Stimulated activated CD4-positive, alpha-beta T cell treated with anti-CD3 and anti-CD28 coated beads, Interleukin-15, amount 100 ng/mL, for 48 hours (primary cell): ENCODE results near the gene CUTC.
"Not testable (repeated sequence)": the region's sequence is repeated elsewhere in the genome, so short reads cannot be mapped to it uniquely, and the experiment has no call there.

ENCODE experiments used
- DNase-seq, 2 donors: peaks; one replicate each; pipeline ENCODE4 v3.0.0-alpha.2; 2020; ENCODE audit warnings: low read depth in 2 of 2

Gene CUTC

DNA sequence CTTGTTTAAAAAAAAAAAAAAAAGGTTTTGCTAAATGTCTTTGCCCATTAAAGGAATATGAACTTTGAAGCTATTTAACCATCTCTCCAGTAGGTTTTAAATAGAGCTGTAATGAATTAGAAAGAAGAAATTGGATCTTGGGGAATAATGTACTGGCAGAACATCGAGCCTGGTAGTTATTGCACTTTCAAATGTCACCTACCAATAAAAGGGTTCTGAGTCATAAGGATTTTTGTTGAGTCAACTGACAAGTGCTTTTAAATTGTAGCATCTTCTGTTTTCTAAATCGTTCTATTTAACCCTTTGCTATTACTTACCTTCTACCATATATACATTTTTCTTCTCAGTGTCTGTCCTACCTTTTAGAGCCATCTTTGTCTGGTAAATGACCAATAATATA lies 10.7 kb downstream of the CUTC start:
- DNase-seq, result no peak

DNA sequence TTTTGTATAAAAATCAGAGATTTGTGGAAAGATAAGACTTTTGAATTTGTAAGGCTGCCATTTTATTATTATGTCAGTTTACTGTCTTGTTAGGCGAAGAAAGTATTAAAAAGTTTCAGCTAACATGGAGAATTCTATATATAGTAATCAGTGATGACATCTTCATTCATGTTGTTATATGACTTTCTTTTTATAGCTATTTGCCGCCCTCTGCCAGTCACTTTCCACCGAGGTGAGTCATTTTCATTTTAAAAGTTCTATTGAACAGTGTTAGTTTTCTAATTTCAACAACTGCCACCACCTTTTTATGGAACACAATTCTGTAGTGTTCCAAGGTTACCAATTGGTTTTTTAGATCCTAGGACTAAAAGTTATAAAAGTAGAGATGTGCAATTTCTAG lies 11.8 kb downstream of the CUTC start:
- no peak for DNase-seq

GRCh38 chr10:99746166-99746565 lies 14.1 kb downstream of the CUTC start:
- DNase-seq, result not testable (repeated sequence)

DNA sequence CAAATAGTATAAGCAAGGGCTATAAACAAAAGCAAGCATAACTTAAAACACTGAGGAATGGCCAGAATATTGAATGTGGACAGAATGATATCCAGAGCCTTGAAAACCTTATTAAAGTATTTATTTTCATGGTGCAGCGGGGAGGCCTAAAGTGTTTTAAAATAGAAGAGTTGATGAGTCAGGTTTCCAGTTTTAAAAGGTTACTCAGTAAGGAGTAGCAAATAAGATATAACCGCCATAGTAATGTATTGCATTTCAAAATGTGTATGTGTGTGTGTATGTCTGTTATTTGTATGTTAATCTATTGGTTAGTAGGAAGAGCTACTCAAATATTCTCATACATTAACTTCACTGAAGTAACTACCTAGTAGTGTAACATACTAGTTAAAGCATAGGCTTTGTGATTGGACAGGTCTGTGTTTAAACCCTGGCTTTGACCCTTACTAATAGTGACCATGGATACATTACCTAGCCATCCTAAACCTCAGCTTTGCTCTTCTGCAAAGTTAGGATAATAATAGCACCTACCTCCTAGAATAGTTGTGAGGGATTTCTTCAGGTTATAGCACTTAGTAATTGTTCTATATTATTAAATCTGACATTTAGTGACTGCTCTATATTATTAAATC lies 16.9 kb downstream of the CUTC start:
- DNase-seq, result no peak

DNA sequence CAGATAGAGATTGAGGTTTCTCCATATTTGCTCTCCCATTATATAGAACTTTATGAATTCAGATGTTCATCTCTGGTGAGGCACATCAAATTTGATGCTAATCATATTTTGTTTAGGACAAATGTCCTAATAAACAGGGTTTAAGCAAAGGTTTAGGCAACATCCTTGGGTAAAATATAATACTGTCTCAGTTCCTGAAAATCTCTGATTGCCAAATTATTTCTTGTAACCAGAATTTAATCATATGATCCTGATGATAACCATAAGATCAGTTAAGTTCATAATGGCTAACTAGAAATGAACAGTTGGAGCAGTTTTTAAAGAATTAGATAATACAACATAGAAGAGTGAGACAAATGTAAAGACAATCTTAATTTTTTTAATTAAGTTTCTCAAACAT lies 18.6 kb downstream of the CUTC start:
- DNase-seq, result no peak

GRCh38 chr10:99754670-99755069 lies 22.6 kb downstream of the CUTC start:
- no peak for DNase-seq

- DNase-seq, result no peak
Observed at GRCh38 chr10:99756159-99756558, 24.1 kb downstream of the CUTC start.

DNA sequence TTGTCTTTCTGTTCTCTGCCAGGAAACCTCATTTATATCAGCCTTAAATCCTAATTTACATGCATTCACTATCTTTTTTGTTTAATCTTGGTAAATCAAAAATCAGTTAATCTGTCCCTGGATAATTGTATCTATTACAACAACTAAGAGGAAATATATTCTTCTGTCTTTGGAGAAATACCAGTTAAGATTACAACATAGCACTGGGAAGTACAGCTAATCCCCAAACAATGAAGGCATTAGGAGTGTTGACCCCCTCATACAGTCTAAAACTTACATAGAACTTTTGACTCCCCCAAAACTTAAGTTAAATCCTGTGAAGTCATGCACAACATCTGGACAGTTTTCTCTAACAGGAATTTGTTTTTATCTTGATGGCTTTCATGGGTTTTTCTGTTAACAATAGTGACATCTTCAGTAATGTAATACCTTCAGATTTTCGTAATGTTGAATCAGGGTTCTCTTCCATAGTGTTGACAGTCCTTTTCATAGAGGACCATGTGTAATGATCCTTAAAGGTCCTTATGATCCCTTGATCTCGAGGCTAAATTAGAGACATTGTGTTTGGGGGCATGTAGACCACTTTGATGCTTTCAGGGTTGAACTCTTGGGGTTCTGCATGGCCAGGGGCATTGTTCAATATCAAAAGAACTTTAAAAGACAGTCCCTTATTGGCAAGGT lies 26.3 kb downstream of the CUTC start:
- no peak for DNase-seq

DNA sequence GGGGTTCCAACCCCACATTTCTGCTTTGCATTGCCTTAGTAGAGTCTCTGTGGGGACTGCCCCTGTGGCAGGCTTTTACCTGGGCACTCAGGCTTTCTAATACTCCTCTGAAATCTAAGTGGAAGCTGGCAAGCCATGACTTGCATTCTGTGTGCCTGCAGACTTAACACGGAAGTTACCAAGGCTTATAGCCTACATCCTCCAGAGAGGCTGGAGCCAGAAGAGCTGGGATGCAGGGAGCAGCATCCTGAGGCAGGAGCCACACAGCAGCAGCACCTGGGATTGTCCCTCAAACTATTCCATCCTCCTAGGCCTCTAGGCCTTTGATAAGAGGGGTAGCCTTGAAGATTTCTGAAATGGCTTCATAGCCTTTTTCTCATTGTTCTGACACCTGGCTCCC lies 28.3 kb downstream of the CUTC start:
- DNase-seq, result no peak

DNA sequence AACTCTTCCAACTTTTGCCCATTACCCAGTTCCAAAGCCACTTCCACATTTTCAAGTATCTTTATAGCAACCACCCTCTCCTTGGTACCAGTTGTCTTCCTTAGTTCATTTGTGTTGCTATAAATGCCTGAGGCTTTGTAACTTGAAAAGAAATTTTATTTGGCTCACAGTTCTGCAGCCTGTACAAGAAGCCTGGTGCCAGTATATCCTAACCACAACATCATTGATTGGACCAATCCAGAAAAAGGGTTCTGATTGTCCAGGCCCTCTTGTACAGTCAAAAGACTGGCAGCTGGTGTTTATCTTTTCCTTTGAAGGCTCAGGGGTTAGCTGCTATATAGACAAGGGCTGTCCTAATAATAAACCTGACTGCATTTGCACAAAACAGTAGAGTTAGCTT lies 29.3 kb downstream of the CUTC start:
- no peak for DNase-seq

GRCh38 chr10:99765672-99766301 lies 33.8 kb downstream of the CUTC start:
- DNase-seq, result no peak

GRCh38 chr10:99766302-99766681 lies 34.3 kb downstream of the CUTC start:
- DNase-seq, result no peak

GRCh38 chr10:99767901-99768300 lies 35.9 kb downstream of the CUTC start:
- DNase-seq, result no peak

- no peak for DNase-seq
Observed at GRCh38 chr10:99768556-99768955, 36.5 kb downstream of the CUTC start.

DNA sequence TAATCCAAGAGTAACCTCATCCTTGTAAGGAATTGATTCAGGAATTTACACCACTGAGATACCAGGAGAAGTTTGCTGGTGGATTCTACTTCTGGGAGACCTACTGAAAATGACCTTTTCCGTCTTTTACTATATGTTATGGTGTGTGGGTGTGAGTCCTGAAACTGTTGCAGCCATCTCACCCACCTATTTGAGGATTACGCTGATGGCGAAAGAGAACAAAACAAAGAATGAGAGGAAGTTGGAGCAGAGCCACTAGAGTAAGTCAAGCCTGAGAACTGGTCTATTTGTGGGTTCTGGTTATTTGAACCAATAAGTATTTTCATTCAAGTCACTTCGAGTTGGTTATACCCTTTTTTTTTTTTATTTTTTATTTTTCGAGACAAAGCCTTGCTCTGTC lies 37.7 kb downstream of the CUTC start:
- no peak for DNase-seq

- DNase-seq, result no peak
Observed at GRCh38 chr10:99770408-99771045, 38.5 kb downstream of the CUTC start.

DNA sequence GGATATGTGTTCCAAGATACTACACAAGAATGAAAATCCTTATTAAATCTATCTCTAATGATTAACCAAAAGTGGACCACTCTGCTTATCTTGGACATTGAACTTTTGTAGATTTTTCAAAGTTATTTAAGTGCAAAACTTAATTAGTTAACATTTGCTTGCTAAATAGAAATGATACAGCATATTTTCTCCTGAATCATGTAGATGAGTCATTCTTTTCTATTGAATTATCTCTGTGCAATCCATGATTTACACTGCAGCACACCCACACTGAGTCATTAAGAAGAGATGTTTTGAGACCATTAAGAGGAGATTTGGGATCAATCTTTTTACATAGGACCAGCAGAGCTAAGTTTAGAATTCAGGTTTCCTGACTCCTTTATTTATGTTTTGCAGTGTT lies 43.8 kb downstream of the CUTC start:
- DNase-seq, result no peak

DNA sequence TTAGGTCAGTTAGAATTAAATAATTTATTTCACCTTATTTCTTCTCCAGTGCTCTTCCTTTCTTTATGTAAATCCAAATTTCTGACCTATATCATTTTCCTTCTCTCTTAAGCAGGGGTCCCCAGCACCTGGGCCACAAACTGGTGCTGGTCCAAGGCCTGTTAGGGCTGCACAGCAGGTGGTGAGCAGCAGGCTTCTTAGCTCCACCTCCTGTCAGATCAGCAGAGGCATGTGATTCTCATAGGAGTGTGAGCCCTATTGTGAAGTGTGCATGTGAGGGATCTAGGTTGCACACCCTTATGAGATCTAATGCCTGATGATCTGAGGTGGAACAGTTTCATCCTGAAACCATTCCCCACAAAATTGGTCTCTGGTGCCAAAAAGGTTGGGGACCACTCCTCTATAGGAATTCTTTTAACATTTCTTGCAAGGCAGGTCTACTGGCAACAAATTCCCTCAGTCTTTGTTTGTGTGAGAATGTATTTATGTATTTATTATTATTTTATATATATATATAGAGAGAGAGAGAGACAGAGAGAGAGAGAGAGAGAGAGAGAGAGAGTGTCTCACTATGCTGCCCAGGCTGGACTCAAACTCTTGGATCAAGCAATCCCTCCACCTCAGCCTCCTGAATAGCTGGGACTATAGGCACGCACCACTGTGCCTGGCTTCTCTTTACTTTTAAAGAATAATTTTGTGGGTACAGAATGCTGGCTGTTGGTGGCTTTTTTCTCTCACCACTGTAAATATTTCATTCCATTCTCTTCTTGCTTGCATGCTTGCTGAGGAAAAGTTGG lies 46.1 kb downstream of the CUTC start:
- no peak for DNase-seq

- no peak for DNase-seq
Observed at GRCh38 chr10:99779335-99779734, 47.3 kb downstream of the CUTC start.

DNA sequence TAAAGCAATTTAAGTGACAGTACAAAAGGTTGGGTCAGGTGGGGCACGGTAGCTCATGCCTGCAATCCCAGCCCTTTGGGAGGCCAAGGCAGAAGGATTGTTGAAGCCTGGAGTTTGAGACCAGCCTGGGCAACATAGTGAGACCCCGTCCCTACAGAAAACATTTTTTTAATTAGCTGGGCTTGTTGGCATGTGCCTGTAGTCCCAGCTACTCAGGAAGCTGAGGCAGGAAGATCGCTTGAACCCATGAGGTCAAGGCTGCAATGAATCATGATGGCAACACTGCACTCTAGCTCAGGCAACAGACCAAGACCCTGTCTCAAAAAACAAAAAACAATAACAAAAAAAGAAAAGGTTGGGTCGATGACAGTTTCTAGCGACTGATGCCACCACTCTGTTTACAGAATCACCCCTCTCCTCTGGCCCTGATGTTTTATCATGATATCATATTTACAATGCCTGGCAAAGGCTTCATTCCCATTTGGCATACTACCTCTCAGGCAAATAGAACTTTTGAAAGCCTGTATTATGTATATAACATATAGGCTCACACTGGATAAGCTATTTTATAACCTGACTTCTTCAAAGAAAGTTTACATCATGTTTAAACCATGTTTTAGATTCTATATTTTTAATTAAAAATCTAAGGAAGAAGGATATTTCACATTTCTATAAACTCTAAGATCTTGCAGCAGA lies 49.8 kb downstream of the CUTC start:
- no peak for DNase-seq

DNA sequence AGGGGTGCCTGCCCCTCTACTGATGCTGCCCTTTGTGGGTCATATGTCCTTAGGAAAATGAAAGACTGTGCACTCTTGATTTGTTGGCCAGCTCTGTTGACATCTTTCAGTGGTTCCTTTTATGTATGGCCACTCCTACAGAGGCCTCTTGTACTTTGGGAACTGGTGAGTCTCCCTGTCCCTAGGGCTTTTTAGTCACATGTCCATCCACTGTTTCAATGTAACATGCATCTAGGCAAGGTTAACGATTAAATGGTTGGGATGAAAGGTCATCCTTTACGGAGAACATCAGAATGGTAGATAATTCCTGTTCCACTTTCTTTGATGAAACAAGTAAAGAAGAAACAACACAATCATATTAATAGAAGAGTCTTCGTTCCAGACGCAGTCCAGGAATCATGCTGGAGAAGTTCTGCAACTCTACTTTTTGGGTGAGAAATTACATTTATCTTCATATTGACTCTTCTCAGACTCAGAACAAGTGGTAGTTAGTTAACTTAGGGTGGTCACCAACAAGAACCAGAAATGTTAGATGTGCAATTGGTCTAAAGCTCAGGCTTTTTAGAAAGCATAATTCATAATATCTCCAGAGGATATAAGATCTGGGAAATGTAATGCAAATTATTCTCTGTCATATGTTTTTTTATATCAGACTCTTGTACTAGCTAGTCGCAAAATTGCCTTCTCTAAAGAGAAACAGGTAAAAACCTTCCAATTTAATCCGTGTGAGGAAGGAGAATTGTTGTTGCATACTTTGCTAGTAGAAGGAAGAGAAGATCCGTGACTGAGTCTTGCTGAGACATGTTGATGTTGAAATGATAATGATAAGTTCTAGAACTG lies 50.6 kb downstream of the CUTC start, which contains the start of gene ABCC2:
ABCC2 (plus strand) TSS at position 194 of the 840 bp plus-strand sequence; CDS start at position 399, 205 bp downstream.
- DNase-seq, result no peak
